Astrocyte of the spinal cord (primary cell): Measurements from ENCODE around the gene ANKRD37.

ENCODE experiments used
- DNase-seq: peaks from one replicate; pipeline ENCODE4 v3.0.0; 2011; ENCODE audit warnings: low read depth, low spot score
- H3K4me3 ChIP-seq: 2 replicates; pipeline ENCODE4 v1.5.1; 2011; ENCODE audit warnings: low read depth, mild to moderate bottlenecking, low read length, moderate library complexity
- CTCF ChIP-seq: IDR thresholded peaks from 2 replicates; pipeline ENCODE4 v1.5.1; 2012; ENCODE audit warnings: low read depth, mild to moderate bottlenecking, low read length, inconsistent platforms
- in situ Hi-C: cut with HindIII; loops from 2 replicates; pipeline ENCODE4 v1.10.0; 2017; ENCODE audit warnings: low sequenced_read_pairs

The ANKRD37 gene

GRCh38 chr4:185378264-185378663 is 18.4 kb upstream of the ANKRD37 start:
- no peak for DNase-seq
- no peak overlapping the region for H3K4me3 ChIP-seq
- in situ Hi-C loops = no loop called here
- TF ChIP-seq CTCF = no peak

GRCh38 chr4:185379326-185380295 is 17.0 kb upstream of the ANKRD37 start:
- no peak for TF ChIP-seq CTCF
- in situ Hi-C loops = no loop called here
- no peak for DNase-seq
- H3K4me3 ChIP-seq = no peak overlapping the region

- no peak overlapping the region for H3K4me3 ChIP-seq
- in situ Hi-C loops = no loop called here
- no peak for DNase-seq
- no peak for TF ChIP-seq CTCF
These were observed 16.3 kb upstream of the ANKRD37 start for GRCh38 chr4:185380320-185380719.

GRCh38 chr4:185381288-185382196 is 15.1 kb upstream of the ANKRD37 start:
- no peak for DNase-seq
- no peak for TF ChIP-seq CTCF
- H3K4me3 ChIP-seq = no peak overlapping the region
- in situ Hi-C loops = no loop called here

- no peak overlapping the region for H3K4me3 ChIP-seq
- DNase-seq = no peak
- no peak for TF ChIP-seq CTCF
- in situ Hi-C loops = no loop called here
These were observed 13.9 kb upstream of the ANKRD37 start for GRCh38 chr4:185382754-185383153.

GRCh38 chr4:185383451-185383850 is 13.2 kb upstream of the ANKRD37 start:
- no peak for DNase-seq
- H3K4me3 ChIP-seq = no peak overlapping the region
- TF ChIP-seq CTCF = no peak
- in situ Hi-C loops = no loop called here
